Vagina (tissue), 2 donors: ENCODE results near the gene ADD3.

ENCODE experiments used
- POLR2A ChIP-seq, 2 donors: fragments of 450-650 bp; IDR thresholded peaks; one replicate each; pipeline ENCODE4 v1.6.1; 2017; ENCODE audit warnings: antibody characterized with exemption in 2 of 2, mild to moderate bottlenecking in 2 of 2, moderate library complexity in 2 of 2
- TF ChIP-seq, protein P1 (sequence below), 3 experiments: fragments of 450-650 bp in 2 of 3; fragments of 200-600 bp in 1 of 3; sonication (generic) in 1 of 3; IDR thresholded peaks; one replicate each; pipeline ENCODE4 v1.5.1; 2017 to 2019; ENCODE audit warnings: antibody characterized with exemption in 3 of 3, mild to moderate bottlenecking in 2 of 3, moderate library complexity in 2 of 3

DNA sequence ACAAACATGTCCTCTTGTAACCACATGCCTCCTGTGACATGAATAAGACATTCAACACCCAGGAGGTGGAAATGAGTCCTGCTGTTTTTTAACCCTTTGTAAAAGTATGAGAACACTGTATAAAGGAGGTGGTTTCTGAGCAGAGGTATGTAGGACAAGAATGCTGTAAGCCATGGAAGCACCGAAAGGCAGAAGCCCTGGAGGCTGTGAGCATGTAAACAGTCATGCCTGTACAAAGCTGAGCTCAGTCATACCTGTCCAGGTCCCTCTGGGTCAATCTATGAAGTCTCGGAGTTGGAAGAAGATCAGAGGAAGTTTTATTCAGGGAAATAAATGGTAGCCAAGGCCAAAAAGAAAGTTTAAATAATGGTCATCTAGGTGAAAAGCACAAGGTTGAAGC lies 49.7 kb upstream of the ADD3 start:
- TF ChIP-seq, protein P1, sequence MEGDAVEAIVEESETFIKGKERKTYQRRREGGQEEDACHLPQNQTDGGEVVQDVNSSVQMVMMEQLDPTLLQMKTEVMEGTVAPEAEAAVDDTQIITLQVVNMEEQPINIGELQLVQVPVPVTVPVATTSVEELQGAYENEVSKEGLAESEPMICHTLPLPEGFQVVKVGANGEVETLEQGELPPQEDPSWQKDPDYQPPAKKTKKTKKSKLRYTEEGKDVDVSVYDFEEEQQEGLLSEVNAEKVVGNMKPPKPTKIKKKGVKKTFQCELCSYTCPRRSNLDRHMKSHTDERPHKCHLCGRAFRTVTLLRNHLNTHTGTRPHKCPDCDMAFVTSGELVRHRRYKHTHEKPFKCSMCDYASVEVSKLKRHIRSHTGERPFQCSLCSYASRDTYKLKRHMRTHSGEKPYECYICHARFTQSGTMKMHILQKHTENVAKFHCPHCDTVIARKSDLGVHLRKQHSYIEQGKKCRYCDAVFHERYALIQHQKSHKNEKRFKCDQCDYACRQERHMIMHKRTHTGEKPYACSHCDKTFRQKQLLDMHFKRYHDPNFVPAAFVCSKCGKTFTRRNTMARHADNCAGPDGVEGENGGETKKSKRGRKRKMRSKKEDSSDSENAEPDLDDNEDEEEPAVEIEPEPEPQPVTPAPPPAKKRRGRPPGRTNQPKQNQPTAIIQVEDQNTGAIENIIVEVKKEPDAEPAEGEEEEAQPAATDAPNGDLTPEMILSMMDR (IDR thresholded peaks at IDR 0.05), result no peak
- no peak for TF ChIP-seq POLR2A (IDR thresholded peaks at IDR 0.05)
